Stomach (tissue), 9 donors: Measurements from ENCODE around the gene EPB41L3. TPM values are rescaled to one million over a fixed set of nuclear protein-coding genes. Genes with fewer than 3 reads are reported as not detected.

Experiments
- DNase-seq, 2 donors: peaks; one replicate each; pipeline versions ENCODE4 v3.0.0 to v3.0.0-alpha.2; 2013 to 2019
- H3K27ac ChIP-seq, 5 donors: fragments of 200-600 bp in 4 of 5; sonication (generic) in 4 of 5; one replicate each; pipeline ENCODE4 v1.5.1; 2013 to 2019; ENCODE audit warnings: mild to moderate bottlenecking in 1 of 5, moderate library complexity in 1 of 5
- H3K27me3 ChIP-seq, 3 donors: fragments of 200-600 bp; sonication (generic); one replicate each; pipeline ENCODE4 v1.5.1; 2017 to 2019; ENCODE audit warnings: mixed run types in 1 of 3
- H3K36me3 ChIP-seq, 4 donors: fragments of 200-600 bp; sonication (generic); 1 replicate in 3 of 4; 2 replicates in 1 of 4; pipeline ENCODE4 v1.5.1; 2016 to 2019
- H3K4me1 ChIP-seq, 4 donors: fragments of 200-600 bp; sonication (generic); one replicate each; pipeline ENCODE4 v1.5.1; 2016 to 2019
- H3K4me3 ChIP-seq, 4 donors: fragments of 200-600 bp; sonication (generic) in 3 of 4; one replicate each; pipeline ENCODE4 v1.5.1; 2016 to 2019; ENCODE audit warnings: mild to moderate bottlenecking in 1 of 4
- H3K9me3 ChIP-seq, 4 donors: fragments of 200-600 bp; sonication (generic); one replicate each; pipeline ENCODE4 v1.5.1; 2016 to 2019
- EP300 ChIP-seq: sonication (generic); formaldehyde crosslinking; IDR thresholded peaks from one replicate; pipeline ENCODE4 v1.6.1; 2017; ENCODE audit warnings: antibody characterized with exemption
- POLR2A ChIP-seq, 4 donors: fragments of 450-650 bp; IDR thresholded peaks; one replicate each; pipeline ENCODE4 v1.6.1; 2016; ENCODE audit warnings: antibody characterized with exemption in 4 of 4, control low read depth in 2 of 4, mild to moderate bottlenecking in 1 of 4, moderate library complexity in 1 of 4
- POLR2AphosphoS5 ChIP-seq, 3 donors: sonication (generic); formaldehyde crosslinking; IDR thresholded peaks; one replicate each; pipeline ENCODE4 v1.6.1; 2016; ENCODE audit warnings: antibody characterized with exemption in 3 of 3
- WGBS, 5 donors: extraction: QIAGEN DNeasy Blood & Tissue Kit in 3 of 5; methylation state at CpG; one replicate each; pipeline versions ENCODE4 v1.1.5 to v1.1.7; 2013 to 2018; 5-methylcytosine and 5-hydroxymethylcytosine counted together
- intact Hi-C: fragments of 100-400 bp; cut with DNase I; formaldehyde crosslinking; loops from one replicate; pipeline ENCODE4 v1.15.1; 2023; ENCODE audit warnings: low total_unique reads
- polyA plus RNA-seq, 3 donors: library from polyadenylated mRNA; stranded (reverse); fragments of 200-250 nt; gene quantifications; one replicate each; pipeline ENCODE4 v1.2.3, GENCODE V29; 2013
- total RNA-seq, 5 donors: library from RNA; depleted of rRNA; stranded (reverse); fragments of >200 nt; gene quantifications; one replicate each; pipeline versions ENCODE4 v1.1.0 to v1.2.3, GENCODE V29; 2014 to 2016
- TF ChIP-seq, protein P1 (sequence below), 7 experiments: fragments of 450-650 bp in 4 of 7; fragments of 200-600 bp in 3 of 7; sonication (generic) in 3 of 7; IDR thresholded peaks; one replicate each; pipeline ENCODE4 v1.5.1; 2016 to 2019; ENCODE audit warnings: antibody characterized with exemption in 7 of 7, control low read depth in 2 of 7, mild to moderate bottlenecking in 1 of 7
- donor health status: healthy with polysubstance abuse.
- donor health status: Bipolar disorder and iron deficiency.
- donor health status: healthy.

Gene EPB41L3
- total and polyA plus RNA-seq, 8 donors, result 3.5 to 120 (median 11.9) TPM

DNA sequence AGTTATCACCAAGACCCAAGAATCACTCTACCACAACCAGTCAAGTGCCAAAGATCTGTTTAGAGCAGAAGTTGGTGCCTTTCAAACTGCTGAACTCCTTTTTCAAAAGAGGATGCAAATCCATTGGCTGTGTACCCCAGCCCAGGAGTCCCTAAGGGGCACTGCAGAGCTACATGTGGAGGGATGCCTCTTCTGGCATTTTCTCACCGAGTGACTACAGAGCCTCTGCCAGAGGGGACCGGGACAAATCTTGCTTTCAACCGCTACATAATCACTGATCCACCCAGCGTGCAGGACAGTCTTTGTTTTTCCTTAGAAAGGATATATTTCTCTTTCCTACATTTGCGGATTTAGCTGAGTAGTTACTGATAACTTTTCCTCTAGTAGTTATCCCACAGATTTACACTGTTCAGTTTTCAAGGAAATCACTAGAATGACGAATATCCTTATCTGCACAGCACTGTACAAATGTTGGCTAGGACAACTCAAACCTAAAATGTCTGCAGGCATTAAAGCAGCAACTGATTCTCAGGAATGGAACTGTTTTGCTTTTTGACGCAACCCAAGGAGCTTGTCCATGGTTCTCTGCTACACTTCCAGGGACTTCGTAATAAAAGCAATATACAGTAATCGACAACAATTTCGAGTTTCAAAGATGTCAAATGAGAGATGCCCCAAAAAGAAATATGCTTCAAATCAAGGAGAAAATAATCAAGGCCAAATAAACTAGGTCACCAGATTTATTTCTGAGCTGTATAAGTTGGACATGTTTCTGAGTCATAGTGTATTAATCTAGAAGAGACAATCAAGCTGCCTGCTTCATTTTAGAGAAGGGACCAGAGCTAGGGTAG is 24.1 kb downstream of the EPB41L3 start:
- TF ChIP-seq POLR2AphosphoS5 (IDR thresholded peaks at IDR 0.05) (no peak), EP300 (no peak), POLR2A (IDR thresholded peaks at IDR 0.05) (no peak)
- TF ChIP-seq, protein P1, sequence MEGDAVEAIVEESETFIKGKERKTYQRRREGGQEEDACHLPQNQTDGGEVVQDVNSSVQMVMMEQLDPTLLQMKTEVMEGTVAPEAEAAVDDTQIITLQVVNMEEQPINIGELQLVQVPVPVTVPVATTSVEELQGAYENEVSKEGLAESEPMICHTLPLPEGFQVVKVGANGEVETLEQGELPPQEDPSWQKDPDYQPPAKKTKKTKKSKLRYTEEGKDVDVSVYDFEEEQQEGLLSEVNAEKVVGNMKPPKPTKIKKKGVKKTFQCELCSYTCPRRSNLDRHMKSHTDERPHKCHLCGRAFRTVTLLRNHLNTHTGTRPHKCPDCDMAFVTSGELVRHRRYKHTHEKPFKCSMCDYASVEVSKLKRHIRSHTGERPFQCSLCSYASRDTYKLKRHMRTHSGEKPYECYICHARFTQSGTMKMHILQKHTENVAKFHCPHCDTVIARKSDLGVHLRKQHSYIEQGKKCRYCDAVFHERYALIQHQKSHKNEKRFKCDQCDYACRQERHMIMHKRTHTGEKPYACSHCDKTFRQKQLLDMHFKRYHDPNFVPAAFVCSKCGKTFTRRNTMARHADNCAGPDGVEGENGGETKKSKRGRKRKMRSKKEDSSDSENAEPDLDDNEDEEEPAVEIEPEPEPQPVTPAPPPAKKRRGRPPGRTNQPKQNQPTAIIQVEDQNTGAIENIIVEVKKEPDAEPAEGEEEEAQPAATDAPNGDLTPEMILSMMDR (IDR thresholded peaks at IDR 0.05), result no peak
- Histone ChIP-seq H3K27me3 (peaks cover 0 to 11% (median 0%) of the 10 kb centered on the region in 3 donors), H3K4me1 (peaks cover 0 to 5% (median 0%) of the 10 kb centered on the region in 4 donors), H3K36me3 (no peaks in the 10 kb centered on the region), H3K9me3 (no peaks in the 10 kb centered on the region), H3K27ac (peak overlapping the region in 2 of 5 donors; percentile 24 to 49), H3K4me3 (no peak overlapping the region)
- DNase-seq, result peak in 1 of 2 donors; percentile 25
- whole genome bisulfite sequencing, 5 donors, result 53 to 69% (median 56%) methylated on average over 10 of the region's 10 CpGs
- intact Hi-C loops, result no loop called here

DNA sequence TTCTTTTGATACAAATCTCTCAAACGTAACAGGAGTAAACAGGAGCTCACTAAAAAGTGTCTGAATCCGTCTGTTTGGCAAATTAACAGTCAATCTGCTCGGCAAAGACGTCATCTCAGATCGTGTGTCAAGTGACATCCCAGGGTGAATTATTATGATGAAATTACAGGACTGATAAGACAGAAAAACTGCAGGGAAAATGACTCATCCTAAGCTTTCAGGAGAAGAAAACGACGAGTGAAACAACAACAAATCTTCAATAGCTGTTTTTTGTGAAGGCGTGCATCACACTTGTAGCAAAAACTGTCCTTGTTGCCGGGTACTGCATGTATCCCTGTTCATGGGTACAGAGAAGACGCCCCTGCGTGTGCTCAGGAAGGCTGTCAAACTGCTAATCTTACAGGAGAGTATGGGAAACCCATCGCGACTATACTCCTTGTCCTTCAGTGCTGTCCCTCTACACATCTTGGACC is 24.9 kb downstream of the EPB41L3 start:
- Histone ChIP-seq H3K27ac (peak overlapping the region in 2 of 5 donors; percentile 24 to 49), H3K4me3 (no peak overlapping the region), H3K9me3 (no peaks in the 10 kb centered on the region), H3K36me3 (no peaks in the 10 kb centered on the region), H3K27me3 (peaks cover 0 to 11% (median 0%) of the 10 kb centered on the region in 3 donors), H3K4me1 (peaks cover 0 to 5% (median 0%) of the 10 kb centered on the region in 4 donors)
- WGBS, 5 donors, result 63 to 76% (median 70%) methylated on average over 13 of the region's 13 CpGs
- TF ChIP-seq POLR2A (IDR thresholded peaks at IDR 0.05), result no peak
- no peak for TF ChIP-seq POLR2AphosphoS5 (IDR thresholded peaks at IDR 0.05)
- TF ChIP-seq, protein P1 (IDR thresholded peaks at IDR 0.05), result no peak
- no peak for TF ChIP-seq EP300
- no peak for DNase-seq
- intact Hi-C loops, result no loop called here

DNA sequence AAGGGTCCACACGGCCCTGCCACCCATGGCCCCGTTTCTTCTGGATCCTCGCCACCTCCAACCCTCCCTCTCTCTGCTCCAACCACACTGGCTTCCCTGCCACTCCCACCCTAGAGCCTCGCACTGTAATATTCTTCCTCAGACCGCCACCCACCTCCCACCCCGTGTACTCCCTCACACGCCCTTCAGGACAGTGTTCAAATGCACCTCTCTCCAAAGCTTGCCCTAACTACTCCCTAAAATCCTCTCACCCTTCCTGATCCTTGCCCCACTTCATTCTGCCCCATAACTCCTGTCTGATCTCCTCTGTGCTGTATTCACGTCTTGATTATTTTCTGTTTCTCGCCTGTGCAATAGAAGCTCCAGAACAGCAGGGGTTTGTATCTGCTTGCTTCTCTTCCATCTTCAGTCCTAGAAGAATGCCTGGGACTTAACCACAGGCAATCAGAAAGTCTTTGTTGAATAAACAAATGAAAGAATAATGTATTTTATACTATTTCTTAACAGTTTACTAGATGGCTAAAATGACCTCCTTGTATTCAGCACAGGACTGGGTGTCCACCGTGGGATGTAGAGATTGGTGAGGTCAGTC is 25.5 kb downstream of the EPB41L3 start:
- intact Hi-C loops, result no loop called here
- Histone ChIP-seq H3K9me3 (no peaks in the 10 kb centered on the region), H3K4me3 (no peak overlapping the region), H3K36me3 (no peaks in the 10 kb centered on the region), H3K27ac (no peak overlapping the region), H3K4me1 (peaks cover 0 to 5% (median 0%) of the 10 kb centered on the region in 4 donors), H3K27me3 (peaks cover 0 to 11% (median 0%) of the 10 kb centered on the region in 3 donors)
- DNase-seq, result no peak
- 75 to 83% (median 77%) methylated on average over 10 of the region's 10 CpGs for whole genome bisulfite sequencing, 5 donors
- no peak for TF ChIP-seq POLR2A (IDR thresholded peaks at IDR 0.05)
- TF ChIP-seq EP300, result no peak
- TF ChIP-seq POLR2AphosphoS5 (IDR thresholded peaks at IDR 0.05), result no peak
- TF ChIP-seq, protein P1 (IDR thresholded peaks at IDR 0.05), result no peak

DNA sequence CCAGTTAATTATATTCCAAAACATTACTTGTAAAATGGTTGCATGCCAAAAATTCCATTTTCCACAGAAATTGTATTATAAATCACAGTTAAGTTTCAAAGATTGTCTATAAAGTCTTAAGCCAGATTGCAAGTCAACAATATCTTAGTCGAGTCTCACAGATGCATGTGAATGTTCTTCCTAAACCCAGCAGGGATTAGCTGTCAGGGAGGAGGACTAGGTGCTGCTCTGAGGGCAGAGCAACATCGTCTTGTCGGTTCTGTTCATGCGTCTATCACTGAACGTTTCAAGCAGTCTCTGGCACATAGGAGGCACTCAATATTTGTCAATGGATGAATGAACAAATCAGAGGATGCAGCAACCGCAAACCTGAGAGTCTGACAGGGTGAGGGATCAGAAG is 27.0 kb downstream of the EPB41L3 start:
- intact Hi-C loops, result no loop called here
- Histone ChIP-seq H3K9me3 (no peaks in the 10 kb centered on the region), H3K27me3 (peaks cover 0 to 11% (median 0%) of the 10 kb centered on the region in 3 donors), H3K4me1 (peaks cover 0 to 5% (median 0%) of the 10 kb centered on the region in 4 donors), H3K4me3 (no peak overlapping the region), H3K27ac (peak overlapping the region in 1 of 5 donors; percentile 63), H3K36me3 (no peaks in the 10 kb centered on the region)
- 61 to 74% (median 70%) methylated on average over 6 of the region's 6 CpGs for WGBS, 5 donors
- DNase-seq, result no peak
- no peak for TF ChIP-seq POLR2A (IDR thresholded peaks at IDR 0.05)
